Stimulated activated CD4-positive, alpha-beta T cell treated with anti-CD3 and anti-CD28 coated beads, Interleukin-4, amount 100 ng/mL, for 4 hours (primary cell): ENCODE measurements around the gene CFAP54.
"Not testable (repeated sequence)": the region's sequence is repeated elsewhere in the genome, so short reads cannot be mapped to it uniquely, and the experiment has no call there.

Experiments
- DNase-seq, 2 experiments: peaks; one replicate each; pipeline ENCODE4 v3.0.0-alpha.2; 2020

CFAP54 gene

GRCh38 chr12:96489392-96490056, at the start of gene CFAP54:
Gene CFAP54, plus strand, starts transcription at chr12:96489577. Its CDS starts 33 bp downstream, at chr12:96489610.
- DNase-seq, result peak; percentile 91 to 93

GRCh38 chr12:96441816-96442215, 47.6 kb upstream of the CFAP54 start:
- DNase-seq, result peak in 1 of 2 experiments; percentile 2

GRCh38 chr12:96442906-96443305, 46.5 kb upstream of the CFAP54 start:
- no peak for DNase-seq

- DNase-seq, result no peak
Measured at GRCh38 chr12:96444399-96444798, 45.0 kb upstream of the CFAP54 start.

- peak in 1 of 2 experiments; percentile 64 for DNase-seq
Measured at GRCh38 chr12:96445691-96446583, 43.4 kb upstream of the CFAP54 start.

GRCh38 chr12:96447256-96447655, 42.1 kb upstream of the CFAP54 start:
- no peak for DNase-seq

GRCh38 chr12:96448300-96448699, 41.1 kb upstream of the CFAP54 start:
- DNase-seq, result no peak

- no peak for DNase-seq
Measured at GRCh38 chr12:96452261-96452922, 37.0 kb upstream of the CFAP54 start.

- DNase-seq, result no peak
Measured at GRCh38 chr12:96454396-96454795, 35.0 kb upstream of the CFAP54 start.

GRCh38 chr12:96456265-96456974, 33.0 kb upstream of the CFAP54 start:
- no peak for DNase-seq

- no peak for DNase-seq
Measured at GRCh38 chr12:96457191-96457930, 32.0 kb upstream of the CFAP54 start.

GRCh38 chr12:96459281-96459680, 30.1 kb upstream of the CFAP54 start:
- DNase-seq, result not testable (repeated sequence)

GRCh38 chr12:96462571-96463280, 26.7 kb upstream of the CFAP54 start:
- DNase-seq, result no peak

- no peak for DNase-seq
Measured at GRCh38 chr12:96465896-96466295, 23.5 kb upstream of the CFAP54 start.

- DNase-seq, result no peak
Measured at GRCh38 chr12:96466939-96467751, 22.2 kb upstream of the CFAP54 start.

GRCh38 chr12:96471368-96472050, 17.9 kb upstream of the CFAP54 start:
- DNase-seq, result no peak

- DNase-seq, result no peak
Measured at GRCh38 chr12:96472384-96472783, 17.0 kb upstream of the CFAP54 start.

- no peak for DNase-seq
Measured at GRCh38 chr12:96473394-96474093, 15.8 kb upstream of the CFAP54 start.

- no peak for DNase-seq
Measured at GRCh38 chr12:96474206-96474605, 15.2 kb upstream of the CFAP54 start.
